ACHN (cell line): Measurements from ENCODE around the gene TCF15.
"Not testable (repeated sequence)": the region's sequence is repeated elsewhere in the genome, so short reads cannot be mapped to it uniquely, and the experiment has no call there.

ENCODE experiments used
- DNase-seq: peaks from one replicate; pipeline ENCODE4 v3.0.0-alpha.2; 2015
- in situ Hi-C: cut with HindIII; loops from 2 replicates; pipeline ENCODE4 v1.10.0; 2017; ENCODE audit warnings: low sequenced_read_pairs, low pct_ligation_motif_present, low pct_unique_long_range_greater_than_20kb

TCF15 gene

GRCh38 chr20:592506-592905 lies 17.6 kb downstream of the TCF15 start:
- DNase-seq: no peak
- in situ Hi-C loops: no loop called here

- DNase-seq: no peak
- in situ Hi-C loops: no loop called here
These were observed 18.2 kb downstream of the TCF15 start for GRCh38 chr20:591941-592340.

DNA sequence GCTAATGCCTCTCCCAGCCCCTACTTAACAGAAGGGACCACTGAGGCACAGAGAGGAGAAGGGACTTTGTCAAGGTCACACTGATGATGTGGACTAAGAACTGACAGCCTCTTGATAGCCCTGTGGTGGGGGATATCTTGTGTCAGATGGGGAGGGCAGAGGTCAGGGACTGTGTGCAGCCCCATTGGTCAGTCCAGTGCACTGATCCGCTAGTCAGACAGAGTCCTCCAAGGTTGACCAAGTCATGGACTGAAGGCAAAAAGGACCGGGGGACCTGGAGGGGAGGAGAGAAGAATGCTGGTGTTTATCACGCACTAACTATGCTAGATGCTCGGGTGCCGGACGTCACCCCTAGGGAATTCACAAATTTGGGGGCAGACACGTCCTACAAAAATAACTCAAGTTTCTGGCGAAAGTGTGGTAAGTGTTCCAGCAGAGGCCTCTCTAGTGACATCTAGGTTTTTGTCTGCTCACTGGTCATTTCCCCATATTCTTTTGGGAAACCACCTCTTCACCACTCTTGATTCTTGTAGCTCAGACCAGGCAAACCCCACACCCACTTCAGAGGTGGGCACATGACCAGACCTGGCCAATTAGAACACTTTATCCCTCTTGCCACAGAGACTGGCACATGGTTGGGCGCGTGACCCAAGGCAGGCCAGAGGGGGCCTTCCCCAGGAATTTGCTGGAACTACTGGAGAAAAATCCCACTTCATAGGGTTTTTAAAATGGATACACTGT lies 21.0 kb downstream of the TCF15 start:
- in situ Hi-C loops: no loop called here
- DNase-seq: no peak

DNA sequence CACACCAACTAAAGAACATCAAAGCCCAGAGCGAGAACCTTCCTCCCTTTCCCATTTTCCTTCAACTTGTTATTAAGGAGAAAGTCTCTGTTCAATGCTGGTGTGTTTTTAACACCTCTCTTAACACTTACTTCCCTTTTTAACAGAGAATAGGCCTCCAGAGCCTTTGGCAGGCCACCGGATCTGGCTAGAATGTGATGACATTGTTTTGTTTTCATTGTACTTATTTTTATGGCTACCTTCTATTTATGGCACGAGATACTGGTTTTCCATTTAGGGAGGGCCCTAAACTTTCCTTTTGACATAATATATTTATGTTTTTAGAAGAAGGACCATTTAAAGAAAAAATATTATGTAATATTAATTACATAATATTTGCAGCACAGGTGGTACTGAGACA lies 21.6 kb downstream of the TCF15 start:
- in situ Hi-C loops: no loop called here
- no peak for DNase-seq

- no peak for DNase-seq
- in situ Hi-C loops: no loop called here
These were observed 25.2 kb downstream of the TCF15 start for GRCh38 chr20:584971-585301.

DNA sequence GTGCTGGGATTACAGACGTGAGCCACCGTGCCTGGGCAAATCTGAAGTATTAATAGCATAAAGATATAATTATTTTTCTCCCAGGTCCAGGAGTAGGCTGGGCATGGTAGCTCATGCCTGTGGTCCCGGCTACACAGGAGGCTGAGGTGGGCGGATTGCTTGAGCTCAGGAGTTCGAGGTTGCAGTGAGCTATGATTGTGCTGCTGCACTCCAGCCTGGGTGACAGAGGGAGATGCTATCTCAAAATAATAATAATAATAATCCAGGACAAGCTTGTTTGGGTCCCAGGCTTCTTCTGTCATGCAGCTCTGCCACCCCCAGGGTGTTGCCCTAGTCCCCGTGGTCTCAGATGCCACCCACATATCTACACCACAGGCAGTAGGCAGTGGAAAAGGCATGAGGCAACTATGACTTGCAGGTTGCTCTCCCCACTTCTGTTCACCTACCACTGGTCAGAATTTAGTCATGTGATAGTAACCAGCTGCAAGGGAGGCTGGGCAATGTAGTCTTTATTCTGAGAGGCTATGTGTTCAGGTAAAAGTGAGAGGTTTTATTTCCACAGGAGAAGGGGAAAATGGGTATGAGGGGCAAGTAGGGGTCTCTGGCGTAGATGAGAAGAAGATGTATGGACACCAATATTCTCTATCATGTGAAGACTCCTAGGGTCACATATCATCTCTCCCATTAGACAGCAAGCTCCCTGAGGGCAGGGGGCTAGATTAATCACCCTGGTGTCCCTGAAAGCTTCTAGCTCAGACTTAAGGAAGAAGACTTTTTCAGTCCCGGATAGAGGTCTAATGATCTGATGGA lies 25.7 kb downstream of the TCF15 start:
- in situ Hi-C loops: no loop called here
- DNase-seq: peak; percentile 20

DNA sequence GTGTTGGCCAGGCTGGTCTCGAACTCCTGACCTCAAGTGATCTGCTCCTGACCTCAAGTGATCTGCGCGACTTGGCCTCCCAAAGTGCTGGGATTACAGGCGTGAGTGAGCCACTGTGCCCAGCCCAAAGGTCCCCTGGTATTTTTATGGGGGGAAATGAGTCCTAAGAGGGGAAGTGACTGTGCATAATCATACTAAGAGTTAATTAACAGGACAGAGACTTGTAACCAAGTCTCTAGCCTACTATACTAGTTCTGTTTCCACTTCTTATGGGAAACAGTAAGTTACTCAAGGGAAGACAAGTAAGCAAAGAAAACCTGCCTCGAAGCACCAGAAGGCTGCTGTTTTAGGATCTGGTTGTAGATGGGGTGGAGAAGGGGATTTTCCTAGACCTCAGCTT lies 27.9 kb downstream of the TCF15 start:
- DNase-seq: no peak
- in situ Hi-C loops: no loop called here

DNA sequence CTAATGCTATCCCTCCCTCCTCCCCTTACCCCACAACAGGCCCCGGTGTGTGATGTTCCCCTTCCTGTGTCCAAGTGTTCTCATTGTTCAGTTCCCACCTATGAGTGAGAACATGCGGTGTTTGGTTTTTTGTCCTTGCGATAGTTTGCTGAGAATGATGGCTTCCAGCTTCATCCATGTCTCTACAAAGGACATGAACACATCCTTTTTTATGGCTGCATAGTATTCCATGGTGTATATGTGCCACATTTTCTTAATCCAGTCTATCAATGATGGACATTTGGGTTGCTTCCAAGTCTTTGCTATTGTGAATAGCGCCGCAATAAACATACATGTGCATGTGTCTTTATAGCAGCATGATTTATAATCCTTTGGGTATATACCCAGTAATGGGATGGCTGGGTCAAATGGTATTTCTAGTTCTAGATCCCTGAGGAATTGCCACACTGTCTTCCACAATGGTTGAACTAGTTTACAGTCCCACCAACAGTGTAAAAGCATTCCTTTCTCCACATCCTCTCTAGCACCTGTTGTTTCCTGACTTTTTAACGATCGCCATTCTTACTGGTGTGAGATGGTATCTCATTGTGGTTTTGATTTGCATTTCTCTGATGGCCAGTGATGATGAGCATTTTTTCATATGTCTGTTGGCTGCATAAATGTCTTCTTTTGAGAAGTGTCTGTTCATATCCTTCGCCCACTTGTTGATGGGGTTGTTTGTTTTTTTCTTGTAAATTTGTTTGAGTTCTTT lies 31.0 kb downstream of the TCF15 start:
- DNase-seq, in situ Hi-C loops: not testable (repeated sequence)

GRCh38 chr20:577167-577791 lies 32.8 kb downstream of the TCF15 start:
- no peak for DNase-seq
- in situ Hi-C loops: no loop called here

DNA sequence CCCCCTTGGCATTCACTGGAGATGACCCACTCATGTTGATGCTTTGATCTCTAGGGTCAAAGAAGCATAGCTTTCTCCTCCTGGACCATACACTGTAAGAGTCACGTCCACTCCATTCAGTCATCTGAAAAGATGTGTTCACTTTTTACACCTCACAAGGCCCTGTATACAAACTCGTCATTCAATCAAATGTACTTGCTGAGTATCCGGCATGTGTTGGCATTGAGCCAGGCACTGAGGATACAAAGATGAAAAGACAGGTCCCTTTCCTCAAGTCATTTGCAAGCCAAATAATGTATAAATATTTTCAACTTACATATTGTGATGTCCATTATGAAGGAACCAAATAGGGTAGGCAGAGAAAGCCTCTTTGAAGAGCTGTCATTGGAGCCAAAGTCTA lies 34.0 kb downstream of the TCF15 start:
- DNase-seq: no peak
- in situ Hi-C loops: no loop called here

GRCh38 chr20:575230-575629 lies 34.9 kb downstream of the TCF15 start:
- in situ Hi-C loops: no loop called here

GRCh38 chr20:574297-574942 lies 35.7 kb downstream of the TCF15 start:
- in situ Hi-C loops: no loop called here
- no peak for DNase-seq

More at GRCh38 chr20:575230-575629, 34.9 kb downstream of the TCF15 start:
- DNase-seq: no peak

DNA sequence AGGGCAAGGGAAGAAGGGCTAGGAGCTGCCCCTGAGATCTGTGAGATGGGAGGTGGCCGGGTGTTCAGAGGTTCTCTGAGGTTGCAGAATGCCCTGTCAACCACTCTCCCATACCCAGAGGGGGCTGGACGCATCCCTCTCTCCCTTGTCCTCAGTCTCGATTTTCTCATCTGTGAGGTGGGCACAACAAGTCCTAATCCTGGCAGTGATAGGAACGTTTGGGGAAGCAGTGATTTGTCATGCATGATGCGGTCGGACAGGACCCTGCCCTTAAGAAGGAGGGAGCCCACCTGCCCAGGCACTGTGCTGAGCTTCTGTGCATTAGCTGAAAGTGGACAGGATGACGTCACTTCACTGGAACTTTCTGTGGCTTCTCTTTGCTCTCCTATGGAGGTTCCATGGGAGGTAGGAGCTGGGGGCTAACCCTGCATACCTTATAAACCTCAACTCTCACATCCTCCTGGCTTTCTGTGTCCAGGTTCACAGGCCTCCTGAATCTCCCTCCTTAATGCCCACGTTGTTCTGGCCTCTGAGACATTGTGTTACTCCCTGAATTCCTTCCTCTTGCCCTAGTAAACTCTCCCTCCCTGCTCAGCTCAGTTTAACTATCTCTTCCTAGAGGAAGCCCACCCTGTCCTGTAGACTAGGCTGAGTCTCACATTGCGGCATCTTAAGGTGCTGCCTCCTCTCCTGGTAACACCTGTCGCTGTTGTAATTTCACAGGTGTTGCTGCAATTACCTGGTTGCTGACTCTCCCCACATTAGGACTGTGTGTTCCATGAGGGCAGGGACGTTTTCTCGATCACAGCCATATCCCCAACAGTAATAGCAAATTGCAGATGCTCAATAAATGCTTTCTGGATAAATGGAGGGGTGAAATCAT lies 36.5 kb downstream of the TCF15 start:
- no peak for DNase-seq

DNA sequence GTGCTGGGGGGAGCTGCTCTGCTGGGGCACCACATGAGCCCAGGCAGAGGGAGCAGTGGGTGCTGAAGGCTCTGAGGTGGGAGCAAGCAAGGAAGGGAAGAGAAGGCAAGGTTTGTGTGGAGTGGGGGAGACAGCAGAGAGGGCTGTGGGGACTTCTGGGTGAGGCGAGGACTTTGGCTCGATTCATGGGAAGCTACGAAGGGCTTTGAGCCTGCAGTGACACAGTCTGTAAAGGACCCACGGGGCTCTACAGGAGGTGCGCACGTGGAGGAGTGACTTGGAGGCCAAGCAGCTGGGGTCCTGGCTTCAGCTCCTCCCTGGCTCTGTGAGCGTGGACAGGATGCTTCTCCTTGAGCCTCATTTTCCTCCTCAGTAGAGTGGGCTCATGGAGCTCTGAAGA lies 37.4 kb downstream of the TCF15 start:
- in situ Hi-C loops: no loop called here

More for the DNA sequence above, 36.5 kb downstream of the TCF15 start:
- in situ Hi-C loops: no loop called here

GRCh38 chr20:571754-572441 lies 38.2 kb downstream of the TCF15 start:
- DNase-seq: no peak
- in situ Hi-C loops: no loop called here

More for the DNA sequence above, 37.4 kb downstream of the TCF15 start:
- DNase-seq: no peak

DNA sequence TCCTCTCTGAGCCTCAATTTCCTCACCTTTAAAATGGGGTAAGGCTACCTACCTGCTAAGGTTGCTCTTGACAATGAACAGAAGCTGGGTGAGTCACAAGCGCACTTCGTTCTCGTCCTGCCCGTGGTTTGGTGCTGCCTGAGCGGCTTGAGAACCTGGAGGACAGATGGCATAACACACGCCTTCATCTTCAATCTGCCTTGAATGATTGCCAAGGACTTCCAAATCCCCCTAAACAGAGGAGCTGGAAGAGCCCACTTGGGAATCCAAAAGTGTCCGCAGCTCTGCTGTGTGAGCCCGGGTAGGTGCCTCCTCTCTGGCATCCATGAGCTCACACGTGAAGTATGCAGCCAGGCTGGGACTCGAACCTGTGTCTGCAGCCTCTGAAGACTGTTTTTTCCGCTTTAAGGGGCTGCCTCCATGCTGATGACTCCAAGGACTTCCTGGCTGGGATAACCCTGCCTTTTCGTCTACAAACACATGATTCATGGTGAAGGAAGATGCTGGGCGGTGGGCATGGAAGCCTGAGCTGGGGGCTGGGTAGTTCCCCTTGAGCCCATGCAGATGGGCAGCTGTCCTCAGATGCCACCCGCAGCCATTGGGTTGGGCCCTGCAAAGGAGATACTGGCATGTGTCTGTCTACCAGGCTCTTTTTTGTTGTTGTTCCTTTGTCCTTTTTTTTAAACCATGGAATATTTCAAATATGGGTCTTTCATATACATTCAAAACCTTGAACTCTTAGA lies 41.3 kb downstream of the TCF15 start:
- in situ Hi-C loops: no loop called here

More for the DNA sequence above, 41.3 kb downstream of the TCF15 start:
- DNase-seq: no peak
